Spleen (tissue), 7 donors: Measurements from ENCODE around the gene LPAR6.

Experiments
- CTCF ChIP-seq, 11 experiments: fragments of 200-600 bp in 7 of 11; fragments of 450-650 bp in 4 of 11; sonication (generic) in 4 of 11; IDR thresholded peaks in 8 of 11; conservative IDR thresholded peaks in 3 of 11; 1 replicate in 7 of 11; 2 replicates in 4 of 11; pipeline versions ENCODE4 v1.4.0 to v1.8.0; 2016 to 2021; ENCODE audit warnings: antibody characterized with exemption in 11 of 11, inconsistent platforms in 4 of 11, mild to moderate bottlenecking in 1 of 11
- POLR2AphosphoS5 ChIP-seq, 3 donors: sonication (generic); formaldehyde crosslinking; IDR thresholded peaks; one replicate each; pipeline ENCODE4 v1.5.1; 2017; ENCODE audit warnings: antibody characterized with exemption in 3 of 3
- donor health status: DM: no; HTN: no; CAD: no; lungs with moderate emphysema.
- donor health status: DM: no; HTN: no; CAD: no.
- donor health status: DM: no; HTN: no; CAD: no.

- TF ChIP-seq CTCF (IDR thresholded peaks at IDR 0.05 in 8 of 11, conservative IDR thresholded peaks at IDR 0.05 in 3 of 11) (no peak), POLR2AphosphoS5 (IDR thresholded peaks at IDR 0.05) (no peak)
Observed at GRCh38 chr13:48386816-48387215, 26.1 kb downstream of the LPAR6 start.
